Fibroblast of the conjunctiva (primary cell): ENCODE results near the gene CDC40.
"Not testable (repeated sequence)": the region's sequence is repeated elsewhere in the genome, so short reads cannot be mapped to it uniquely, and the experiment has no call there.

Source experiments
- DNase-seq: peaks from one replicate; pipeline ENCODE4 v3.0.0-alpha.2; 2010; ENCODE audit warnings: low read depth

Gene CDC40

GRCh38 chr6:110270165-110270564 is 89.9 kb downstream of the CDC40 start:
- no peak for DNase-seq

- no peak for DNase-seq
Observed at GRCh38 chr6:110271732-110272022, 91.5 kb downstream of the CDC40 start.

GRCh38 chr6:110272781-110273180 is 92.6 kb downstream of the CDC40 start:
- not testable (repeated sequence) for DNase-seq

GRCh38 chr6:110277100-110277665 is 97.0 kb downstream of the CDC40 start:
- DNase-seq, result no peak
